Osteoblast (primary cell): ENCODE results near the gene PTPRT. TPM values are rescaled to one million over a fixed set of nuclear protein-coding genes. Genes with fewer than 3 reads are reported as not detected.

Experiments used
- DNase-seq: peaks from one replicate; pipeline ENCODE4 v3.0.0; 2011; ENCODE audit warnings: low spot score, mixed read lengths; ENCODE audit not compliant: insufficient read length; ENCODE audit errors: missing footprints
- H2AFZ ChIP-seq: 2 replicates; pipeline ENCODE4 v1.6.0; 2011; ENCODE audit warnings: mild to moderate bottlenecking, low read length
- H3K27ac ChIP-seq: 2 replicates; pipeline ENCODE4 v1.5.1; 2011; ENCODE audit warnings: mild to moderate bottlenecking, low read depth, low read length, moderate library complexity
- H3K27me3 ChIP-seq: 2 replicates; pipeline ENCODE4 v1.6.0; 2012; ENCODE audit warnings: mild to moderate bottlenecking, control low read depth, inconsistent platforms, low read length, moderate library complexity; ENCODE audit not compliant: insufficient read depth
- H3K36me3 ChIP-seq: 2 replicates; pipeline ENCODE4 v1.5.1; 2011; ENCODE audit warnings: mild to moderate bottlenecking, low read length, control low read depth, moderate library complexity; ENCODE audit not compliant: insufficient read depth
- H3K4me1 ChIP-seq: 2 replicates; pipeline ENCODE4 v1.5.1; 2011; ENCODE audit warnings: mild to moderate bottlenecking, low read length, control low read depth, moderate library complexity; ENCODE audit not compliant: insufficient read depth
- H3K4me2 ChIP-seq: 2 replicates; pipeline ENCODE4 v1.6.0; 2011; ENCODE audit warnings: mild to moderate bottlenecking, low read length; ENCODE audit not compliant: insufficient read depth
- H3K4me3 ChIP-seq: fragments of 200-600 bp; sonication (generic); 3 replicates; pipeline ENCODE4 v1.5.1; 2012; ENCODE audit warnings: mild to moderate bottlenecking, low read length, inconsistent platforms; ENCODE audit not compliant: insufficient read depth
- H3K79me2 ChIP-seq: 2 replicates; pipeline ENCODE4 v1.6.0; 2012; ENCODE audit warnings: mild to moderate bottlenecking, low read length, control low read depth, inconsistent platforms; ENCODE audit not compliant: insufficient read depth
- H3K9me3 ChIP-seq: 2 replicates; pipeline ENCODE4 v1.5.1; 2011; ENCODE audit warnings: low read depth, low read length, control low read depth
- H4K20me1 ChIP-seq: 2 replicates; pipeline ENCODE4 v1.6.0; 2012; ENCODE audit warnings: mild to moderate bottlenecking, low read length, control low read depth; ENCODE audit not compliant: insufficient read depth
- CTCF ChIP-seq: IDR thresholded peaks from 2 replicates; pipeline ENCODE4 v1.5.1; 2011; ENCODE audit warnings: mild to moderate bottlenecking, low read depth, low read length, moderate library complexity; ENCODE audit errors: extremely low read depth
- total RNA-seq: library from RNA; depleted of rRNA; stranded (reverse); fragments of >200 nt; gene quantifications from 2 replicates; pipeline ENCODE4 v1.2.3, GENCODE V29; 2012

Gene PTPRT
- total RNA-seq, 1 donor = not detected

GRCh38 chr20:42703744-42704143, 486.0 kb downstream of the PTPRT start:
- no peaks in the 10 kb centered on the region for H3K36me3 ChIP-seq
- no peaks in the 10 kb centered on the region for H3K79me2 ChIP-seq
- no peaks in the 10 kb centered on the region for H3K4me1 ChIP-seq
- no peak for TF ChIP-seq CTCF
- H4K20me1 ChIP-seq = no peaks in the 10 kb centered on the region
- peaks cover 4% of the 10 kb centered on the region for H3K9me3 ChIP-seq
- H3K27ac ChIP-seq = no peak overlapping the region
- H3K27me3 ChIP-seq = no peaks in the 10 kb centered on the region
- no peak for DNase-seq
- no peak overlapping the region for H3K4me2 ChIP-seq
- H3K4me3 ChIP-seq = no peak overlapping the region
- H2AFZ ChIP-seq = no peak overlapping the region

- Histone ChIP-seq H3K36me3 (no peaks in the 10 kb centered on the region), H3K4me3 (no peak overlapping the region), H3K9me3 (peaks cover 4% of the 10 kb centered on the region), H3K27ac (no peak overlapping the region), H3K27me3 (no peaks in the 10 kb centered on the region), H4K20me1 (no peaks in the 10 kb centered on the region), H3K4me2 (no peak overlapping the region), H2AFZ (no peak overlapping the region), H3K79me2 (no peaks in the 10 kb centered on the region), H3K4me1 (no peaks in the 10 kb centered on the region)
- no peak for DNase-seq
- TF ChIP-seq CTCF = no peak
These were observed 487.8 kb downstream of the PTPRT start for GRCh38 chr20:42701948-42702347.

- no peak overlapping the region for H3K27ac ChIP-seq
- no peaks in the 10 kb centered on the region for H4K20me1 ChIP-seq
- H3K79me2 ChIP-seq = no peaks in the 10 kb centered on the region
- peaks cover 4% of the 10 kb centered on the region for H3K9me3 ChIP-seq
- H3K4me3 ChIP-seq = no peak overlapping the region
- H2AFZ ChIP-seq = no peak overlapping the region
- TF ChIP-seq CTCF = no peak
- H3K27me3 ChIP-seq = no peaks in the 10 kb centered on the region
- H3K4me1 ChIP-seq = no peaks in the 10 kb centered on the region
- no peak for DNase-seq
- no peaks in the 10 kb centered on the region for H3K36me3 ChIP-seq
- no peak overlapping the region for H3K4me2 ChIP-seq
These were observed 489.3 kb downstream of the PTPRT start for GRCh38 chr20:42700372-42700771.

DNA sequence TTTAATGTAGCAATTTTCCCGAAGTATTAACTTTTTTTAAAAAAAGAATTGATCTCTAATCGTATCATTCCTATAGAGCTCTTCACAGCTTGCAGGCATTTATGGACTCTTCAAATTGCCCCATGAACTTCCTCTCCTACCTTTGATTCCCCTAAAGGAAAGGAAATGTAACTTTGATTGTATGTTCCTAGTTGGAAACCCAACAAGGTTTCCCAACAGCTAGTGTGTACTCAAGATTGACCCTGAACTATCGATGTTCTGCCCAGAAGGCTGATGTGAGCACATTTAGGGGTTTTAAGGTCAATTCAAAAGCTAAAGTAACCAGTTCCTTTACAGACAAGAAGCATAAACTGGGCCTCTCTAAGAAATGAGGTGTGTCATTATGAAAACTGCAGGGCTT, 491.7 kb downstream of the PTPRT start:
- no peak overlapping the region for H3K27ac ChIP-seq
- DNase-seq = no peak
- no peaks in the 10 kb centered on the region for H3K36me3 ChIP-seq
- H3K9me3 ChIP-seq = peaks cover 4% of the 10 kb centered on the region
- no peak for TF ChIP-seq CTCF
- H3K4me3 ChIP-seq = no peak overlapping the region
- no peaks in the 10 kb centered on the region for H3K79me2 ChIP-seq
- no peaks in the 10 kb centered on the region for H3K27me3 ChIP-seq
- no peaks in the 10 kb centered on the region for H3K4me1 ChIP-seq
- H2AFZ ChIP-seq = no peak overlapping the region
- no peak overlapping the region for H3K4me2 ChIP-seq
- H4K20me1 ChIP-seq = no peaks in the 10 kb centered on the region
